Measurements from ENCODE around the gene SGCG.

DNA sequence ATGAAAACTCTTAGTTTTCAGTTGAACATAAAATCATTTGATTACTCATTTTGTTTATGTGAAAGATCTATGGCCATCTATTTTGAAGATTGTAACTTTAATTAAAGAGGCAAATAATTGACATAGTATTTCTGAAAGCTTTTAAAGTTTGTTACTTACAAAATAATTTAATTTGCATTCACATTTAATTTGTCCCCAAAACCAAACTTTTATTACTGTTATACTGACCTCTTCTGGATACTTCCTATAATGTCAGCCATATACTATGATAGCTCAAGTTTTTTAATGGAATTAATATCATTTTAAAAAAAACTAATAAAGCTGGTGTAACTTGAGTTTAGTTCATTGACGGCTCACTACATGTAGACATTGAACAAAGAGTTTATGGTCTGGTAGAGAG lies 4.9 kb upstream of the SGCG start:
- TF ChIP-seq CTCF (IDR thresholded peaks at IDR 0.05; ENCODE audit: low read length) (peak; percentile 34), EZH2 (IDR thresholded peaks at IDR 0.05; ENCODE audit: borderline replicate concordance, low read length) (no peak)
